HG03378 (cell line): ENCODE data around the gene PRR23B.
"Not testable (repeated sequence)": the region's sequence is repeated elsewhere in the genome, so short reads cannot be mapped to it uniquely, and the experiment has no call there.

Experiments
- ATAC-seq: cut with Tn5 transposase; IDR thresholded peaks from one replicate; pipeline ENCODE4 v1.9.1; 2021; ENCODE audit warnings: mild to moderate bottlenecking, moderate library complexity; ENCODE audit not compliant: unreplicated experiment

The PRR23B gene

DNA sequence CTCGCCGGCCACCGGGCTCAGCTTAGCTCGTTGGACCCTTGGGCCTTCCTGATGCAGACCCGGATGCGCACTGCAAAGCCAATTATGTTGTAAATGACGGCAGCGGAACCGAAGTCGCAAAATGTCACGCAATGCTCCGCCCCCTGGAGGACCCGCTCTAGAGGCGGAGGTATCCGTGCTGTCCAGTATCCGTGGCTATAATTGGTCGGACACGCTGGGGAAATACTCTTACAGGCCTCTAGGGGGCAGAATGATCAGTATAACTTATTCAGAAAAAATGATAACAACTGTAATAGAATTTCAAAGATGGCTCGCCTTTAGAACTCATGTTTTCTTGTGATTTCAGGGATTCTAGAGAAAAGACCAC, at the start of gene PRR23B:
Gene PRR23B, minus strand, starts transcription at position 59 of the 367 bp plus-strand sequence. CDS start 265 bp downstream, outside the sequence.
- no peak for ATAC-seq

DNA sequence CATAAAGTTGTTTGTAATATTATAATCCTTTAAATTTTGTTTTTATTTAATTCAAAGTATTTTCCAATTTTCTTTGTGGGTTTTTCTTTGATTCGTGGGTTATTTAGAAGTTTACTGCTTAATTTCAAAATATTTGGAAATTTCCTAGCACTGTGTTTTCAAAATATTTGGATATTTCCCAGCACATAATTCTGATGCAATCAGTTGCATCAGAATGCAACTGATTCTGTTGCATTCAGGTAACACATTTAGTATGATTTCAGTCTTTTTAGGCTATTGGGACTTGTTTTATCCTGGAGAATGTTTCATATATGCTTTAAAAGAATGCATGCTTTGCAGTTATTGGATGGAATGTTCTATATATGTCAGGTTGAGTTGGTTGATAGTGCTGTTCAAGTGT, 42.2 kb upstream of the PRR23B start:
- ATAC-seq, result no peak

- ATAC-seq, result no peak
These were observed 32.3 kb upstream of the PRR23B start for GRCh38 chr3:139052802-139053600.

- ATAC-seq, result no peak
These were observed 23.9 kb upstream of the PRR23B start, which contains the start of gene PRR23C for GRCh38 chr3:139044366-139045210. PRR23C (minus strand) TSS chr3:139044892; CDS start chr3:139044620, 272 bp downstream.

- no peak for ATAC-seq
These were observed 23.0 kb upstream of the PRR23B start for GRCh38 chr3:139043554-139044365.

- no peak for ATAC-seq
These were observed 16.8 kb upstream of the PRR23B start for GRCh38 chr3:139037478-139037877.

GRCh38 chr3:139032326-139033002, 11.7 kb upstream of the PRR23B start:
- no peak for ATAC-seq

DNA sequence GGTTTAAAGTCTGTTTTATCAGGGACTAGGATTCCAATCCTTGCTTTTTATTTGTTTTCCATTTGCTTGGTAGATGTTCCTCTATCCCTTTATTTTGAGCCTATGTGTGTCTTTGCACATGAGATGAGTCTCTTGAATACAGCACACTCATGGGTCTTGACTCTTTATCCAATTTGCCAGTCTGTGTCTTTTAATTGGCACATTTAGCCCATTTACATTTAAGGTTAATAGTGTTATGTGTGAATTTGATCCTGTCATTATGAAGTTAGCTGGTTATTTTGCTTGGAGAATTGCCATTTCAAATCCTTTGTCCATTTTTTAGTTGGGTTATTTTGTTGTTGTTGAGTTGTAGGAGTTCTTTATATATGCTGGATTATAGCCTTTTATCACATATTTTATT, 9.8 kb upstream of the PRR23B start:
- ATAC-seq, result not testable (repeated sequence)

DNA sequence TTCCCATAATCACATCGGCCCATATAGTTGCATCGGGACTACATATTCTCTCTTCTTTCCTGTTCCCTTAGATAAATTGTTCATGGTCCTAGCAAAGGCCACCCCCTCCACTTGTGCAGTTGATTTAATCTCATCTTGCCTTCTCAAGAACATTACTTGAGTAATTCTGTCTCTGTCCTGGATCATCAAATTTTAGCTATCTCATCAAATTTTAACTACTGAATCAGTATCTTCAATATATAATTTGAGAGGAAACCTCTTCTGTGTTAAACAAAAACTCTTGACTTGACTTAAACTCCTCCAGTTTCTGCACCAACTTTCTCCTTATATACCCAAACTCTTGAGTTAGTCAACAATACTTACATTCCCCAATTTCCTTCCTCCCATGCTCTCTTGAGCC, 4.2 kb upstream of the PRR23B start:
- ATAC-seq, result no peak

DNA sequence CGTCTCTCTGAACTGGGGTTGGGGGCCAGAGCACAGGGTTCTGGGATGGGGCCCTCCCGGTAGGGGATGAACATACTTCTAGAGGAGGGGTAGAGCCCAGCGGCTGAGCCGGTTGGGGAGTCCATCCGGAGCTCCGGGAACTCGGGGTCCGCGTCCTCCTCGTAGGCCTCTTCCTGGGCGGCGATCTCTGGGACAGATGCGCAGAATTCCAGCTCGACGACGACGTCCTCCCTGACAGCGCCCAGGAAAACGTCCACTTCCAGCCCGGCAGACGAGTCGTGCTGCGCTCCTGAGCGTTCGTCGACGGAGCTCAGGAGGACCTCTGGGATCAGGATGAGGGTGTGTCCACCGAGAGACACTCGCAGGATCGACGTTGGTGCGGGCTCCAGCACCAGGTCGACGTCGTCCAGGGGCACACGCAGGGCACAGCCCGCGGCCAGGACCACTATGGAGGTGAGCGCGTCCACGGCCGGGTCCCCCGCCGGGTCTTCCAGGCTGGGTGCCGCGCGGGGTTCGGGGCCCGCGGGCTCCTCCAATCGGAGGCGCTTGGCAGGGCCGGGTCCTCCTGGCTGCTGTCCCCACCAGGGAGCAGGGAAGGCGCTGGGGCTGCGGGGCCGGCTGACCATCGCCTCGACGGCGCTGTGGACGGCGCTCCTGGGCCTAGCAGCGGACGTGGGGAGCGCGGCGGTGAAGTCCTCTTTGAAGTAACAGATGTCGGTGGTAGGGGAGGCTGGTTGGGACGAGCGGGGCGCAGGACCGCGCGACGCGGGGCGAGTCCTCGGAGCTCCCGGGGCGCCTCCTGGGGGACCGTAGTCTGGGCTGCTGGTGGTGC, 474 bp downstream of the PRR23B start:
- no peak for ATAC-seq

GRCh38 chr3:139016430-139017048, 4.2 kb downstream of the PRR23B start:
- ATAC-seq, result no peak

DNA sequence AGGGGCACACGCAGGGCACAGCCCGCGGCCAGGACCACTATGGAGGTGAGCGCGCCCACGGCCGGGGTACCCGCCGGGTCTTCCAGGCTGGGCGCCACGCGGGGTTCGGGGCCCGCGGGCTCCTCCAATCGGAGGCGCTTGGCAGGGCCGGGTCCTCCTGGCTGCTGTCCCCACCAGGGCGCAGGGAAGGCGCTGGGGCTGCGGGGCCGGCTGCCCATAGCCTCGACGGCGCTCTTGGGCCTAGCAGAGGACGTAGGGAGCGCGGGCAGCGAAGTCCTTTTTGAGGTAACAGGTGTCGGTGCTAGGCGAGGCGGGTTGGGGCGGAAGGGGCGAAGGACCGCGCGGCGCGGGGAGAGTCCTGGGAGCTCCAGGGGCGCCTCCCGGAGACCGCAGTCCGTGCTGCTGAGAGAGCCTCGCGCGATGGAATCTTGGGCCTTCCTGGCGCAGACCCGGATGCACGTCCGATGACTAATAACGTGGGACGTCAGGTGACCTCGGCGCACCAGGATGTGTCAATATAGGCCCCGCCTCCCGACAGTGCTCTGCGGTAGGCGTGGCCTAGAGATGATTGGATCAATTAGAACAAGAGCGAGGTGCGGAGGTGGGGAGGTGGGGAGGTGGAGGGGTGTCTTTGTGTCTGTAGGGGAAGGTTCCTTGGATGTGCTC, 14.5 kb downstream of the PRR23B start, which contains the start of gene PRR23A:
Gene PRR23A, minus strand, starts transcription at position 218 of the 666 bp plus-strand sequence. Its CDS starts 0 bp downstream, at position 218.
- no peak for ATAC-seq

GRCh38 chr3:139005356-139005993, 15.3 kb downstream of the PRR23B start:
- no peak for ATAC-seq

- ATAC-seq, result no peak
These were observed 25.0 kb downstream of the PRR23B start for GRCh38 chr3:138995706-138996105.

GRCh38 chr3:138987181-138987580, 33.5 kb downstream of the PRR23B start:
- no peak for ATAC-seq

GRCh38 chr3:138985932-138986331, 34.8 kb downstream of the PRR23B start:
- no peak for ATAC-seq

- ATAC-seq, result no peak
These were observed 35.9 kb downstream of the PRR23B start for GRCh38 chr3:138984816-138985215.

GRCh38 chr3:138976047-138976446, 44.7 kb downstream of the PRR23B start:
- no peak for ATAC-seq
